ENCODE measurements around the gene TLCD3B. TPM values are rescaled to one million over a fixed set of nuclear protein-coding genes. Genes with fewer than 3 reads are reported as not detected.

Gene TLCD3B
- total and polyA plus RNA-seq, 12 donors: 0.29 TPM; not detected in 11

Other genes starting within 250 kb of the TLCD3B start
- gene KIF22, start 240.5 kb downstream of the TLCD3B start, total RNA-seq: 10 to 100 TPM; 28.6 to 48.2 (median 38.6) TPM
- gene KIF22, start 240.5 kb downstream of the TLCD3B start, polyA plus RNA-seq: 100 to 1,000 TPM in 1 of 2 donors, 10 to 100 TPM in 1; 16.3 to 136 TPM
- 100 to 1,000 TPM in 2 of 10 donors, 10 to 100 TPM in 8; 44.2 to 115 (median 60.5) TPM for gene MAZ, start 224.7 kb downstream of the TLCD3B start, total RNA-seq
- gene MAZ, start 224.7 kb downstream of the TLCD3B start, polyA plus RNA-seq: 100 to 1,000 TPM in 1 of 2 donors, 10 to 100 TPM in 1; 73.8 to 114 TPM
- 1 to 10 TPM in 8 of 10 donors, under 1 TPM in 2; 0.74 to 2.4 (median 1.1) TPM for gene PRRT2, start 219.1 kb downstream of the TLCD3B start, total RNA-seq
- gene PRRT2, start 219.1 kb downstream of the TLCD3B start, polyA plus RNA-seq: 1 to 10 TPM in 1 of 2 donors, under 1 TPM in 1; 0.62 to 6.3 TPM
- 10 to 100 TPM in 9 of 10 donors, 1 to 10 TPM in 1; 9.6 to 14.8 (median 12.0) TPM for gene PAGR1, start 215.1 kb downstream of the TLCD3B start, total RNA-seq
- gene PAGR1, start 215.1 kb downstream of the TLCD3B start, polyA plus RNA-seq: 10 to 100 TPM; 28.7 to 35.1 TPM
- gene MVP, start 210.8 kb downstream of the TLCD3B start, total RNA-seq: 100 to 1,000 TPM in 1 of 10 donors, 10 to 100 TPM in 9; 24.5 to 122 (median 37.4) TPM
- gene MVP, start 210.8 kb downstream of the TLCD3B start, polyA plus RNA-seq: 10 to 100 TPM; 50.9 to 53.0 TPM
- 10 to 100 TPM; 61.8 to 87.0 (median 72.7) TPM for gene CDIPT, start 168.0 kb downstream of the TLCD3B start, total RNA-seq
- 10 to 100 TPM; 55.1 to 99.6 TPM for gene CDIPT, start 168.0 kb downstream of the TLCD3B start, polyA plus RNA-seq
- gene SEZ6L2, start 131.7 kb downstream of the TLCD3B start, total RNA-seq: 1 to 10 TPM in 2 of 10 donors, under 1 TPM in 8; 0.17 to 1.2 (median 0.73) TPM
- gene SEZ6L2, start 131.7 kb downstream of the TLCD3B start, polyA plus RNA-seq: under 1 TPM in 1 of 2 donors, not detected in 1; 0.61 TPM
- gene ASPHD1, start 130.8 kb downstream of the TLCD3B start, total RNA-seq: 1 to 10 TPM in 1 of 10 donors, under 1 TPM in 5, not detected in 4; 0.20 to 1.1 (median 0.75) TPM
- gene ASPHD1, start 130.8 kb downstream of the TLCD3B start, polyA plus RNA-seq: under 1 TPM in 1 of 2 donors, not detected in 1; 0.28 TPM
- 1 to 10 TPM; 5.4 to 8.2 (median 7.3) TPM for gene KCTD13, start 105.0 kb downstream of the TLCD3B start, total RNA-seq
- 10 to 100 TPM in 1 of 2 donors, 1 to 10 TPM in 1; 5.2 to 18.0 TPM for gene KCTD13, start 105.0 kb downstream of the TLCD3B start, polyA plus RNA-seq
- 100 to 1,000 TPM in 1 of 10 donors, 10 to 100 TPM in 9; 53.0 to 105 (median 67.1) TPM for gene TMEM219, start 69.2 kb downstream of the TLCD3B start, total RNA-seq
- gene TMEM219, start 69.2 kb downstream of the TLCD3B start, polyA plus RNA-seq: 10 to 100 TPM; 80.4 to 85.9 TPM
- gene TAOK2, start 57.4 kb downstream of the TLCD3B start, total RNA-seq: 10 to 100 TPM; 27.0 to 40.6 (median 32.7) TPM
- 10 to 100 TPM; 27.6 to 50.4 TPM for gene TAOK2, start 57.4 kb downstream of the TLCD3B start, polyA plus RNA-seq
- 10 to 100 TPM; 14.4 to 23.2 (median 17.1) TPM for gene HIRIP3, start 35.7 kb downstream of the TLCD3B start, total RNA-seq
- gene HIRIP3, start 35.7 kb downstream of the TLCD3B start, polyA plus RNA-seq: 10 to 100 TPM; 17.9 to 22.4 TPM
- gene INO80E, start 35.0 kb downstream of the TLCD3B start, total RNA-seq: 10 to 100 TPM; 23.2 to 34.8 (median 30.6) TPM
- gene INO80E, start 35.0 kb downstream of the TLCD3B start, polyA plus RNA-seq: 10 to 100 TPM; 63.2 to 80.4 TPM
- gene DOC2A, start 20.2 kb downstream of the TLCD3B start, total RNA-seq: under 1 TPM in 4 of 10 donors, not detected in 6; 0.27 to 0.95 (median 0.48) TPM
- gene DOC2A, start 20.2 kb downstream of the TLCD3B start, polyA plus RNA-seq: 1 to 10 TPM in 1 of 2 donors, under 1 TPM in 1; 0.41 to 2.7 TPM
- gene C16orf92, start 8.1 kb downstream of the TLCD3B start, total RNA-seq: not detected
- not detected for gene C16orf92, start 8.1 kb downstream of the TLCD3B start, polyA plus RNA-seq
- 1,000 to 10,000 TPM; 3,057 to 4,582 (median 3,914) TPM for gene ALDOA, start 34.5 kb upstream of the TLCD3B start, total RNA-seq
- gene ALDOA, start 34.5 kb upstream of the TLCD3B start, polyA plus RNA-seq: 1,000 to 10,000 TPM; 2,873 to 3,079 TPM
- gene PPP4C, start 44.7 kb upstream of the TLCD3B start, total RNA-seq: 10 to 100 TPM; 35.2 to 50.0 (median 42.4) TPM
- gene PPP4C, start 44.7 kb upstream of the TLCD3B start, polyA plus RNA-seq: 10 to 100 TPM; 34.5 to 82.1 TPM
- gene TBX6, start 60.7 kb upstream of the TLCD3B start, total RNA-seq: 1 to 10 TPM in 1 of 10 donors, under 1 TPM in 9; 0.28 to 1.4 (median 0.57) TPM
- 1 to 10 TPM in 1 of 2 donors, under 1 TPM in 1; 0.28 to 1.7 TPM for gene TBX6, start 60.7 kb upstream of the TLCD3B start, polyA plus RNA-seq
- 100 to 1,000 TPM in 1 of 10 donors, 10 to 100 TPM in 9; 31.5 to 117 (median 42.6) TPM for gene YPEL3, start 64.9 kb upstream of the TLCD3B start, total RNA-seq
- gene YPEL3, start 64.9 kb upstream of the TLCD3B start, polyA plus RNA-seq: 100 to 1,000 TPM in 1 of 2 donors, 10 to 100 TPM in 1; 75.5 to 203 TPM
- gene GDPD3, start 82.3 kb upstream of the TLCD3B start, total RNA-seq: 1 to 10 TPM in 9 of 10 donors, under 1 TPM in 1; 0.85 to 3.6 (median 1.5) TPM
- 1 to 10 TPM; 1.2 to 6.4 TPM for gene GDPD3, start 82.3 kb upstream of the TLCD3B start, polyA plus RNA-seq
- 10 to 100 TPM; 40.9 to 65.2 (median 51.8) TPM for gene MAPK3, start 91.9 kb upstream of the TLCD3B start, total RNA-seq
- gene MAPK3, start 91.9 kb upstream of the TLCD3B start, polyA plus RNA-seq: 10 to 100 TPM; 39.9 to 56.3 TPM
- 10 to 100 TPM in 3 of 10 donors, 1 to 10 TPM in 7; 3.3 to 54.6 (median 5.5) TPM for gene CORO1A, start 152.3 kb upstream of the TLCD3B start, total RNA-seq
- 10 to 100 TPM; 11.5 to 15.3 TPM for gene CORO1A, start 152.3 kb upstream of the TLCD3B start, polyA plus RNA-seq
- gene BOLA2B, start 162.4 kb upstream of the TLCD3B start, total RNA-seq: 10 to 100 TPM; 38.2 to 74.4 (median 55.8) TPM
- gene BOLA2B, start 162.4 kb upstream of the TLCD3B start, polyA plus RNA-seq: 100 to 1,000 TPM; 193 to 226 TPM
- 10 to 100 TPM in 8 of 10 donors, 1 to 10 TPM in 2; 8.3 to 29.0 (median 17.7) TPM for gene SLX1A, start 162.6 kb upstream of the TLCD3B start, total RNA-seq
- gene SLX1A, start 162.6 kb upstream of the TLCD3B start, polyA plus RNA-seq: 10 to 100 TPM; 56.6 to 57.8 TPM
- 10 to 100 TPM in 2 of 10 donors, 1 to 10 TPM in 7, under 1 TPM in 1; 0.59 to 14.5 (median 5.9) TPM for gene SULT1A3, start 168.0 kb upstream of the TLCD3B start, total RNA-seq
- 10 to 100 TPM in 1 of 2 donors, 1 to 10 TPM in 1; 9.8 to 35.0 TPM for gene SULT1A3, start 168.0 kb upstream of the TLCD3B start, polyA plus RNA-seq
- 1 to 10 TPM in 8 of 10 donors, not detected in 2; 2.5 to 8.2 (median 4.6) TPM for gene NPIPB13, start 217.2 kb upstream of the TLCD3B start, total RNA-seq
- gene NPIPB13, start 217.2 kb upstream of the TLCD3B start, polyA plus RNA-seq: 1 to 10 TPM; 2.0 to 9.8 TPM

All from heart right ventricle (tissue), 12 donors.